ENCODE data around the gene COQ8B. TPM values are rescaled to one million over a fixed set of nuclear protein-coding genes. Genes with fewer than 3 reads are reported as not detected.
"Not testable (repeated sequence)": the region's sequence is repeated elsewhere in the genome, so short reads cannot be mapped to it uniquely, and the experiment has no call there.

Gene COQ8B
- total RNA-seq, 4 donors from 2014 or later: 34.5 to 57.7 (median 45.3) TPM

DNA sequence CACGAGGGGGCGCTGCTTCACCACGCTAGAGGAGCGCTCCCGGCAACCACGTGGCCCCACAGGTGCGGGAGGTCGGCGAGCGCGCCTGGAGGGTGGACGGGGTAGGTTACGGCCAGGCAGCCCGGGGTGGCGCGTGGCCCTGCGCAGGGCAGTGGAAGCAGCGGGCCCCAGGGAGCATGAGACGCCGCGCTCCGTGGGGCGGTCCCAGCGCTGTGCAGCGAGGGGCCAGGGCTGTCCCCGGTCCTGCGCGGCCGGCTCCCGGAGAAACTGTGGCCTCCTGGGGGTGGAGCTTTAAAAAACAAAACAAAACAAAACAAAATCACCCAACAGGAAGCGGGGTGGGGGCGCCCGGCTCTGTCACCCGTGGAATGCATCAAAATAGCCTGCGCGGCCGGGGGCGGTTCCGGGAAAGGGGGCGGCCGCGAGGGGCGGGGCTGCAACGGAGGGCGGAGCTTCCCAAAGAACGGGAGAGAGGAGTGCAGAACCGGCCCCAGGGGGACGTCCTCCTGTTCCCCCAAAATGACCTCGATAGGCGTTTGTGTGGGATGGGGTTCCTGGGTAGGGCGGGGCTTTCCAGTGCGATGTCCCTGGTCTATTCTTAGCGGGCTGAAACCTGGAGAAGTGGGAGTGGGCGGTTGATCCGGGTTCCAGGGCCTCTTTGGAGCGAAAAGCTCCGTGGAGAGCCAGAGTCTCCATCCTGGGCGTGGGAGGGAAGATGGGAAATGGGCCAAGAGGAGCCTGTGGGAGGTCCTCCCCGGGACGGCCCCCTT is 53.6 kb downstream of the COQ8B start:
- H3K9me3 ChIP-seq: no peaks in the 10 kb centered on the region
- peak overlapping the region; percentile 84 to 93 (median 88) for H3K27ac ChIP-seq (replicated peaks in 1 of 4)
- DNase-seq (ENCODE audit: extremely low spot score): peak; percentile 97
- no peaks in the 10 kb centered on the region for H3K27me3 ChIP-seq
- H3K4me3 ChIP-seq: peak overlapping the region; percentile 64 to 85 (median 68)
- peak; percentile 3 for TF ChIP-seq POLR2A (IDR thresholded peaks at IDR 0.05; ENCODE audit: low read depth)
- TF ChIP-seq POLR2AphosphoS5 (IDR thresholded peaks at IDR 0.05): peak; percentile 54 to 83
- TF ChIP-seq, protein P1, sequence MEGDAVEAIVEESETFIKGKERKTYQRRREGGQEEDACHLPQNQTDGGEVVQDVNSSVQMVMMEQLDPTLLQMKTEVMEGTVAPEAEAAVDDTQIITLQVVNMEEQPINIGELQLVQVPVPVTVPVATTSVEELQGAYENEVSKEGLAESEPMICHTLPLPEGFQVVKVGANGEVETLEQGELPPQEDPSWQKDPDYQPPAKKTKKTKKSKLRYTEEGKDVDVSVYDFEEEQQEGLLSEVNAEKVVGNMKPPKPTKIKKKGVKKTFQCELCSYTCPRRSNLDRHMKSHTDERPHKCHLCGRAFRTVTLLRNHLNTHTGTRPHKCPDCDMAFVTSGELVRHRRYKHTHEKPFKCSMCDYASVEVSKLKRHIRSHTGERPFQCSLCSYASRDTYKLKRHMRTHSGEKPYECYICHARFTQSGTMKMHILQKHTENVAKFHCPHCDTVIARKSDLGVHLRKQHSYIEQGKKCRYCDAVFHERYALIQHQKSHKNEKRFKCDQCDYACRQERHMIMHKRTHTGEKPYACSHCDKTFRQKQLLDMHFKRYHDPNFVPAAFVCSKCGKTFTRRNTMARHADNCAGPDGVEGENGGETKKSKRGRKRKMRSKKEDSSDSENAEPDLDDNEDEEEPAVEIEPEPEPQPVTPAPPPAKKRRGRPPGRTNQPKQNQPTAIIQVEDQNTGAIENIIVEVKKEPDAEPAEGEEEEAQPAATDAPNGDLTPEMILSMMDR (IDR thresholded peaks at IDR 0.05): peak in 1 of 3 experiments; percentile 100
- no peak for TF ChIP-seq EP300 (IDR thresholded peaks at IDR 0.05)
- intact Hi-C loops (cut with DNase I): loop anchor here (2.0 to 10.0 kb wide), 3 partner anchors 139 to 482 kb away; no protein-coding TSS in a partner anchor
- under 1% methylated on average over 32 of the region's 60 CpGs for WGBS
- peaks cover 12 to 16% (median 14%) of the 10 kb centered on the region in 4 donors for H3K36me3 ChIP-seq
- H3K4me1 ChIP-seq: peaks cover 14 to 24% (median 21%) of the 10 kb centered on the region in 4 donors

GRCh38 chr19:40661616-40662015 is 55.1 kb downstream of the COQ8B start:
- H3K27ac ChIP-seq (replicated peaks in 1 of 4): peak overlapping the region in 1 of 4 donors; percentile 86
- H3K36me3 ChIP-seq: peaks cover 0 to 1% (median under 1%) of the 10 kb centered on the region in 4 donors
- intact Hi-C loops (cut with DNase I): loop anchor here (2.0 to 10.0 kb wide), 3 partner anchors 141 to 483 kb away; no protein-coding TSS in a partner anchor
- H3K4me3 ChIP-seq: no peak overlapping the region
- no peak for DNase-seq (ENCODE audit: extremely low spot score)
- no peak for TF ChIP-seq POLR2AphosphoS5 (IDR thresholded peaks at IDR 0.05)
- no peaks in the 10 kb centered on the region for H3K9me3 ChIP-seq
- peaks cover 14 to 24% (median 21%) of the 10 kb centered on the region in 4 donors for H3K4me1 ChIP-seq
- H3K27me3 ChIP-seq: no peaks in the 10 kb centered on the region
- 91% methylated on average over 1 of the region's 1 CpG for WGBS

- H3K36me3 ChIP-seq: no peaks in the 10 kb centered on the region
- no peak for TF ChIP-seq POLR2AphosphoS5 (IDR thresholded peaks at IDR 0.05)
- TF ChIP-seq POLR2A (IDR thresholded peaks at IDR 0.05; ENCODE audit: low read depth): no peak
- TF ChIP-seq, protein P1 (IDR thresholded peaks at IDR 0.05): no peak
- no peak for TF ChIP-seq EP300 (IDR thresholded peaks at IDR 0.05)
- peak overlapping the region in 3 of 4 donors; percentile 3 to 34 (median 31) for H3K27ac ChIP-seq (replicated peaks in 1 of 4)
- WGBS: 77% methylated on average over 11 of the region's 11 CpGs
- intact Hi-C loops (cut with DNase I): no loop called here
- no peaks in the 10 kb centered on the region for H3K27me3 ChIP-seq
- H3K4me1 ChIP-seq: peaks cover 14 to 24% (median 21%) of the 10 kb centered on the region in 4 donors
- no peaks in the 10 kb centered on the region for H3K9me3 ChIP-seq
- no peak overlapping the region for H3K4me3 ChIP-seq
- DNase-seq (ENCODE audit: extremely low spot score): no peak
These were observed 57.1 kb downstream of the COQ8B start for GRCh38 chr19:40659566-40659965.

DNA sequence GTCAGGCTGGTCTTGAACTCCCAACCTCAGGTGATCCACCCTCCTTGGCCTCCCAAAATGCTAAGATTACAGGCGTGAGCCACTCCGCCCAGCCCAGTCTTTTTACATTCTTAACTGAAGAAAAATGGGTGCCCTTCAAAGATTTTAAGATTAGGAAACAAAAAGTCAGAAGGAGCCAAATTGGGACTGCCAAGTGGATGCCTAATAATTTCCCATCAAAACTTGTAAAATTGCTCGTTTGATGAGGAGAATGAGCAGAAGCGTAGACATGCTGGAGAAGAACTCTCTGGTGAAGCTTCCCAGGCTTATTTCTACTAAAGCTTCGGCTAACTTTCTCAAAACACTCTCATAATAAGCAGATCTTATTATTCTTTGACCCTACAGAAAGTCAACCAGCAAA is 57.6 kb downstream of the COQ8B start:
- intact Hi-C loops (cut with DNase I): no loop called here
- H3K27me3 ChIP-seq: no peaks in the 10 kb centered on the region
- H3K9me3 ChIP-seq: no peaks in the 10 kb centered on the region
- TF ChIP-seq, protein P1 (IDR thresholded peaks at IDR 0.05): no peak
- TF ChIP-seq POLR2AphosphoS5 (IDR thresholded peaks at IDR 0.05) (no peak), POLR2A (IDR thresholded peaks at IDR 0.05; ENCODE audit: low read depth) (no peak), EP300 (IDR thresholded peaks at IDR 0.05) (no peak)
- H3K36me3 ChIP-seq: no peaks in the 10 kb centered on the region
- H3K4me1 ChIP-seq: peaks cover 14 to 21% (median 19%) of the 10 kb centered on the region in 4 donors
- WGBS: 83% methylated on average over 5 of the region's 5 CpGs
- H3K27ac ChIP-seq (replicated peaks in 1 of 4): peak overlapping the region; percentile 3 to 34 (median 22)
- H3K4me3 ChIP-seq: no peak overlapping the region
- DNase-seq (ENCODE audit: extremely low spot score): no peak

DNA sequence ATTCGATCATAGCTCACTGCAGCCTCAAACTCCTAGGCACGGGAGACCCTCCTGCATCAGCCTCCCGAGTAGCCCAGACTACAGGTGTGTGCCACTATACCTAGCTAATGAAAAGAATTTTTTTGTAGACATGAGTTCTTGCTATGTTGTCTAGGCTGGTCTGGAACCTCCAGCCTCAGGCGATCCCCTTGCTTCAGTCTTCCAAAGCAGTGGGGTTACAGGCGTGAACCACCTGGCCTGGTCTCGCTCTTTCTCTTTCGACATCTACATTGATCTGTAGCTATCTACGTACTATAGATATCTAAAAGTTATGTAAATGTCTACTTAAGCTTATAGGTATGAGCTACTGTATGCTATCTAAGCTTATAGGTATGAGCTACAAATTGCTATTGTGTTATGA is 58.7 kb downstream of the COQ8B start:
- intact Hi-C loops (cut with DNase I): no loop called here
- DNase-seq (ENCODE audit: extremely low spot score): no peak
- H3K27ac ChIP-seq (replicated peaks in 1 of 4): no peak overlapping the region
- H3K4me3 ChIP-seq: no peak overlapping the region
- H3K27me3 ChIP-seq: no peaks in the 10 kb centered on the region
- H3K9me3 ChIP-seq: no peaks in the 10 kb centered on the region
- 97% methylated on average over 7 of the region's 8 CpGs for WGBS
- H3K36me3 ChIP-seq: no peaks in the 10 kb centered on the region
- no peak for TF ChIP-seq EP300 (IDR thresholded peaks at IDR 0.05)
- TF ChIP-seq POLR2A (IDR thresholded peaks at IDR 0.05; ENCODE audit: low read depth): no peak
- TF ChIP-seq, protein P1 (IDR thresholded peaks at IDR 0.05): no peak
- TF ChIP-seq POLR2AphosphoS5 (IDR thresholded peaks at IDR 0.05): no peak
- peaks cover 4 to 10% (median 8%) of the 10 kb centered on the region in 4 donors for H3K4me1 ChIP-seq

DNA sequence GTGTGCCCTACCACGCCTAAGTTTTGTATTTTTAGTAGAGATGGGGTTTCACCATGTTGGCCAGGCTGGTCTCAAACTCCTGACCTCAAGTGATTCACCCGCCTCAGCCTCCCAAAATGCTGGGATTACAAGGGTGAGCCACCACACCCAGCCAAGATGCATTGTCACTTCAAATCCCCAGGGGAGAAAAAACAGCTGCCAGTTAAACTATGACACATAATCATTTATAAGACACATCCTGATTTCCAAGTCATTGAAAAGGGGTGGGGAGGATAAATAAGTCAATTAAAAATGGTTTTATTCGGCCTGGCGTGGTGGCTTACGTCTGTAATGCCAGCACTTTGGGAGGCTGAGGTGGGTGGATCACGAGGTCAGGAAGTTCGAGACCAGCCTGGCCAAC is 61.0 kb downstream of the COQ8B start:
- H3K4me1 ChIP-seq: peaks cover 14 to 19% (median 18%) of the 10 kb centered on the region in 4 donors
- H3K9me3 ChIP-seq; intact Hi-C loops (cut with DNase I); H3K36me3 ChIP-seq; H3K4me3 ChIP-seq; DNase-seq (ENCODE audit: extremely low spot score); H3K27ac ChIP-seq (replicated peaks in 1 of 4); H3K27me3 ChIP-seq: not testable (repeated sequence)
- 83% methylated on average over 7 of the region's 7 CpGs for WGBS

DNA sequence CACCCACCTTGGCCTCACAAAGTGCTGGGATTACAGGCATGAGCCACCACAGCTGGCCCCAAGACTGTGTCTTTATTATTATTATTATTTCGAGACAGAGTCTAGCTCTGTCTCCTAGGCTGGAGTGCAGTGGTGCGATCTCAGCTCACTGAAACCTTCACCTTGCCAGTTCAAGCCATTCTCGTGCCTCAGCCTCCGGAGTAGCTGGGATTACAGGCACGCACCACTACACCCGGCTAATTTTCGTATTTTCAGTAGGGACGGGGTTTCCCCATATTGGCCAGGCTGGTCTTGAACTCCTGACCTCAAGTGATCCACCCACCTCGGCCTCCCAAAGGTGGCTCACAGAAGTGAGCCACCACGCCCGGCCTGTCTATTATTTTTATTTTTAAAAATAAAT is 64.4 kb downstream of the COQ8B start:
- H3K4me3 ChIP-seq; DNase-seq (ENCODE audit: extremely low spot score); H3K36me3 ChIP-seq; H3K9me3 ChIP-seq; H3K27me3 ChIP-seq; intact Hi-C loops (cut with DNase I): not testable (repeated sequence)
- H3K4me1 ChIP-seq: peaks cover 17 to 26% (median 24%) of the 10 kb centered on the region in 4 donors
- 91% methylated on average over 11 of the region's 11 CpGs for WGBS
- peak overlapping the region; percentile 32 to 79 (median 70) for H3K27ac ChIP-seq (replicated peaks in 1 of 4)
